Activated CD8-positive, alpha-beta memory T cell treated with anti-CD3 and anti-CD28 coated beads for 4 hours (primary cell): Measurements from ENCODE around the gene SNX1.
A peak's percentile ranks its signal among the peaks of the same experiment; 100 is the strongest.

Experiments
- DNase-seq, 2 donors: peaks; one replicate each; pipeline ENCODE4 v3.0.0-alpha.2; 2020; ENCODE audit warnings: low read depth in 2 of 2

SNX1 gene

GRCh38 chr15:64146885-64147681 is 51.3 kb downstream of the SNX1 start:
- DNase-seq: no peak

- DNase-seq: no peak
Measured at GRCh38 chr15:64148168-64148567, 52.4 kb downstream of the SNX1 start.

GRCh38 chr15:64148581-64148980 is 52.8 kb downstream of the SNX1 start:
- no peak for DNase-seq

GRCh38 chr15:64149424-64149823 is 53.6 kb downstream of the SNX1 start:
- DNase-seq: no peak

- no peak for DNase-seq
Measured at GRCh38 chr15:64149893-64150578, 54.3 kb downstream of the SNX1 start.

- no peak for DNase-seq
Measured at GRCh38 chr15:64151727-64152506, 56.1 kb downstream of the SNX1 start, which contains the start of gene SNX22. Gene SNX22 (plus strand): TSS chr15:64151731. CDS start chr15:64151776, 45 bp downstream.

GRCh38 chr15:64152507-64153387 is 57.0 kb downstream of the SNX1 start:
- no peak for DNase-seq

- peak; percentile 81 to 83 for DNase-seq
Measured at GRCh38 chr15:64153480-64154367, 57.9 kb downstream of the SNX1 start.

- no peak for DNase-seq
Measured at GRCh38 chr15:64155802-64156651, 60.2 kb downstream of the SNX1 start.

- no peak for DNase-seq
Measured at GRCh38 chr15:64156652-64157331, 61.0 kb downstream of the SNX1 start.

- DNase-seq: no peak
Measured at GRCh38 chr15:64157599-64158125, 61.9 kb downstream of the SNX1 start.

GRCh38 chr15:64158363-64159134 is 62.8 kb downstream of the SNX1 start:
- no peak for DNase-seq

- no peak for DNase-seq
Measured at GRCh38 chr15:64161688-64162477, 66.1 kb downstream of the SNX1 start.

GRCh38 chr15:64162478-64162868 is 66.7 kb downstream of the SNX1 start:
- DNase-seq: no peak

- DNase-seq: peak; percentile 95
Measured at GRCh38 chr15:64162869-64163658, 67.3 kb downstream of the SNX1 start, which contains the start of gene PPIB. Gene PPIB (minus strand): TSS chr15:64163022. CDS start chr15:64162986, 36 bp downstream.
